Measurements from ENCODE around the gene GGA3. TPM values are rescaled to one million over a fixed set of nuclear protein-coding genes. Genes with fewer than 3 reads are reported as not detected.
"Not testable (repeated sequence)": the region's sequence is repeated elsewhere in the genome, so short reads cannot be mapped to it uniquely, and the experiment has no call there.

GGA3 gene
- 20.6 TPM for total RNA-seq

DNA sequence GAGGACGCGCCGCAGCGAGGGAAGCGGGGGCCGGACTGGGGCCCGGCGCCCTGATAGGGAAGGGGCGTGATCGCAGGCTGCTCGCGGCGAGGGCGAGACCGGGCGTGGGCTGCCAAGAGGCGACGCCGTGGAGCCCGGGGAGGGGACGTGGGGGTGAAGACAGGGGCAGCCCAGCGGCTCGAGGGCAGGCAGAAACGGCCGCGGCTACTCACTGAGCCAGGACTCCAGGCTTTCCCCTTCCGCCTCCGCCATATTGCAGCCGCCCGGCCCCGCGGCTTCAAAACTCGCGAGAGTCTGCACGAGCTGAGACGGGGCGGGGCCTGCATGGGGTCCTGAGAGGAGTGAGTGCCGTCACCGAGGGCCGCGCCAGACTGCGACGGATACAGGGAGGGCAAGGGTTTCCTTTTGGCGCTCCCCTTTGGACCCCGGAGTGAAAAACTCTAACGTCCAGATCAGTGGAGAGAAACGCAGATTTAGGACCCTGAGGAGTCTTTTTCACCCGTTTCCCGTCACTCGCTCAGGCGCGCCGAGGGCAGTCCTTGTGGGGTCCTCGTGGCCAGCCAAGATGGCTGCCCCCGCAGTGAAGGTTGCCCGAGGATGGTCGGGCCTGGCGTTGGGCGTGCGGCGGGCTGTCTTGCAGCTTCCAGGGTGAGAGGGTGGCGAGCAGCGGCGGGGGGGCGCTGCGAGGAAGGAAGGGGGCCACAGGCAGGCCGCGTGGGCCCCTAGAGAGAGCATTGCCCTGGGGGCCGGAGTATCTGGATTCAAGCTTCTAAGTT lies at the start of gene GGA3, which contains the start of gene MRPS7:
Gene GGA3, minus strand, starts transcription at position 271 of the 776 bp plus-strand sequence. Its CDS starts 19 bp downstream, at position 252.
Gene MRPS7, plus strand, starts transcription at position 544 of the 776 bp plus-strand sequence. Its CDS starts 22 bp downstream, at position 566.
- ATAC-seq: peak; percentile 94

DNA sequence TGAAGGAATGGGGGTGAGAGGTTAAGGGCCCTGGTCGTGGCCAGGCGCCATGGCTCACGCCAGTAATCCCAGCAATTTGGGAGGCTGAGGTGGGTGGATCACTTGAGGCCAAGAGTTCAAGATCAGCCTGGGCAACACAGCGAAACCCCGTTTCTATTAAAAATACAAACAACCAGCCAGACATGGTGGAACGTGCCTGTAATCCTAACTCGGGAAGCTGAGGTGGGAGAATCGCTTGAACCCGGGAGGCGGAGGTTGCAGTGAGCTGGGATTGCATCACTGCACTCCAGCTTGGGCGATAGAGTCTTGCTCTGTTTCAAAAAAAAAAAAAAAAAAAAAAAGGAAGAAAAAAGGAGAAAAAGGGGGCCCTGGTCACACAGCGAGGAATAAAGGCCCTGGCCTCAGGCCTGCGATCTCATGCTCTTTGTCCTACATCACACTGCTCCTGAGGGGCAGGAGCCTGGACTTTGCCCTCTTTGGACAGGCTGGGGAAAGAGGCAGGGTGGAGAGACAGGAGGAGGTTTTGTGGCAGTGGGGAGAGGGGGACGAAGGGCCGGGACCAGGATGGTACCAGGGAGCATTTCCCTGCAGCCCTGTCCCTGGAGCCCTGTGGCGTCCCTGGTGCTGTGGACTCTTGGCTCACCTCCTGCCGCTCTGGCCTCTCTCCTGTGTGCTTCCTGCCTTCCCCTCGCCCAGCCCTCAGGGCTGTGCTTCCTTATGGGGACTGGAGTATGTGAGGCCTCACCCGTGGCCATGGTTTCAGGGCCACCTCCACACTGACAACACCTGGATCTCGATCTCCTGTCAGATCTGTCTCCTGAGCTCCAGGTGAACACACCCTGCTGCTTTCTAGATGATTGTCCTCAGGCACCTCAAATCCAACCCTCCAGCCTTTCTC lies 47.6 kb upstream of the GGA3 start:
- ATAC-seq: peak; percentile 45

DNA sequence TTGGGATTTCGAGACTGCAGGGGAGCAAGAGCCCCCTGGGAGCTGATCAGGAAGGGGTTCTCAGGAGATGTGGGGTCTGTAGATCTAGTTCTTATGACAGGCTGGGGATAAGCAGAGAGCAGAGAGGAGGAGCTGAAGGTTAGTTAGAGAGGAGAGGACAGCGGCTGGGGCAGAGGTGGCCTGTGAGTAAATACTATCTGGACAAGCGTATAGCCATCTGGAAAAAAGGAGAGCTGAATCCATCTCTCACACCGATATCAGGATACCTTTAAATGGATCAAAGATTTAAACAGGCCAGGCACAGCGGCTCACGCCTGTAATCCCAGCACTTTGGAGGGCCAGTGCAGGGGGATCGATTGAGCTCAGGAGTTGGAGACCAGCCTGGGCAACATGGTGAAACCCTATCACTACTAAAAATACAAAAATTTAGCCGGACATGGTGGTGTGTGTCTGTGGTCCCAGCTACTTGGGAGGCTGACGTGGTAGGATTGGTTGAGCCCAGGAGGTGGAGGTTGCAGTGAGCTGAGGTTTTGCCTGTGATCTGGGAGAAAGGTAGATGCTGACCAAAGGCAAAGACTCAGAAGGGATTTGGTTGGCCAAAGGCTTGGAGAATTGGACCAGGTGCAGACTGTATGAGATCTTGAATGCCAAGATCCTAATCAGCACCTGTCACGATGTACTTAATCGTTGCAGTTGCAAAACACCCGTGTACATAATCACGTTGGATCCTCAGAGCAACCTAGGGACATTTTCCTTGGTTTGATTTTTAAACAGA lies 46.7 kb upstream of the GGA3 start:
- ATAC-seq: no peak

- ATAC-seq: no peak
Observed at GRCh38 chr17:75301502-75302206, 40.2 kb upstream of the GGA3 start.

- no peak for ATAC-seq
Observed at GRCh38 chr17:75301049-75301448, 39.6 kb upstream of the GGA3 start.

DNA sequence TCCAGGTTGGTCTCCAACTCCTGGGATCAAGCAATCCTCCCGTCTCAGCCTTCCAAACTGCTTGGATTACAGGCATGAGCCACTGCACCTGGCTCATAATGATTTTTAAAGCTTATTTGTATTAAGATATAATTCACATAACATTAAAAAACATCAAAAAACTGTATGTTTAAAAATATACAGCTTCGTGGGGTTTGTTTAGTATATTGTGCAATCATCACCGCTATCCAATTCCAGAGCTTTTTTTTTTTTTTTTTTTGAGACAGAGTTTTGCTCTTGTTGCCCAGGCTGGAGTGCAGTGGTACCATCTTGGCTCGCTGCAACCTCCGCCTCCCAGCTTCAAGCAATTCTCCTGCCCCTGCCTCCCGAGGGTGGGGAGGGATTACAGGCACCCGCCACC lies 38.9 kb upstream of the GGA3 start:
- ATAC-seq: no peak

DNA sequence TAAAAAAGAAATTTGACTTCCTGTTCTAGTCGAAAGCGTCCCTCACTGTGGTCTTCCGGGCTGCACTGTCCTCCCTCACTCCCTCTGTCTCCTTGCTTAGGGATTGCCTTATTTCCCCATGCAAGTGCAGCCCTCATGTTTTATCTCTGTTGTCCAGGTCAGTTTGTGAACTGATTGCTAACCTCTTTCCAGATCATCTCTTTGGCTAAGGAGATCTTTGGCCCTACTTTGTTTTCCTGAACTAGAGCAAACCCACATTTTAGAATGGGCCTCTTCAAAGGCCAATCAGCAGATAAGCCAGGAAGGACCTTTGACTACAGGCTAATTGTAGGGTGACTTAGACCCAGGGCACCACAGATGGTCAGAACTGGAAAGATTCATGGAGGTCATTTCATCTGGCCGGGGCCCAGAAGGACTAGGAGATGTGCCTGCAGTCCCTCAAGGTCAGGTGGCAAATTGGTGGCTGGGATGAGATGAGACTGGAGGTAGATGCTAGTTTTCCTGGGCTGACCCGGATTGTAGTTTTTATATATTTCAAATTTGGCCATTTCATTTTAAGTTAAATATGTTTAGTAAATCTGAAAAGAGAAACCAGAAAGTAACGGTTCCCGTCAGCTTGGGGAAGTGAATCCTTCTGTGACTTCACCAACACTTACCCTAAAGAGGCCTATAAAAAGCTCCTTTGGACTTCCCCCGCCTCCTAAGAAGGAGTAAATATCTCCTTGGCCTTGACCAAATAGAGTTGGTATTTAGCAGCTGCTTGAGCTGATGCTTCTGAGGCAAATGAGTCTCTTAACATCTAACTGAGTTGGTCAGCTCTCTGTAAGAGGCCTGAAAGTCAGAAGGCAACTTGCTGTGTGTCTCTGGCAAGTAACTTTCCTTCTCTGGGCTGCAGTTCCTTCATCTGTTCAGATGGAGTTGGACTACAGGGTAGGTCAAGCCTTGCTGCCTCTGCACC lies 34.1 kb upstream of the GGA3 start:
- ATAC-seq: no peak

DNA sequence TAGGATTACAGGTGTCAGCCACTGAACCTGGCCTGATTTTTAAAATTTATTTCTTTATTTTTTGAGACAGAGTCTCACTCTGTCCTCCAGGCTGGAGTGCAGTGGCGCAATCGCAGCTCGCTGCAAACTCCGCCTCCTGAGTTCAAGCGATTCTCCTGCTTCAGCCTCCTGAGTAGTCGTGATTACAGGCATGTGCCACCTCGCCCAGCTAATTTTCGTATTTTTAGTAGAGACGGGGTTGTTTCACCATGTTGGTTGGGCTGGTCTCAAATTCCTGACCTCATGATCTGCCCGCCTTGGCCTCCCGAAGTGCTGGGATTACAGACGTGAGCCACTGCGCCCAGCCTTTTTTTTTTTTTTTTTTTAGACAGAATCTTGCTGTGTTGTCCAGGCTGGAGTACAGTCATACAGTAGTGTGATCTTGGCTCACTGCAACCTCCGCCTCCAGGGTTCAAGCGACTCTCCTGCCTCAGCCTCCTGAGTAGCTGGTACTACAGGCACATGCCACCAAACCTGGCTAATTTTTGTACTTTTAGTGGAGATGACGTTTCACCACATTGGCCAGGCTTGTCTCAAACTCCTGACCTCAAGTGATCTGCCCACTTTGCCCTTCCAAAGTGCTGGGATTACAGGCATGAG lies 31.5 kb upstream of the GGA3 start:
- ATAC-seq: not testable (repeated sequence)

DNA sequence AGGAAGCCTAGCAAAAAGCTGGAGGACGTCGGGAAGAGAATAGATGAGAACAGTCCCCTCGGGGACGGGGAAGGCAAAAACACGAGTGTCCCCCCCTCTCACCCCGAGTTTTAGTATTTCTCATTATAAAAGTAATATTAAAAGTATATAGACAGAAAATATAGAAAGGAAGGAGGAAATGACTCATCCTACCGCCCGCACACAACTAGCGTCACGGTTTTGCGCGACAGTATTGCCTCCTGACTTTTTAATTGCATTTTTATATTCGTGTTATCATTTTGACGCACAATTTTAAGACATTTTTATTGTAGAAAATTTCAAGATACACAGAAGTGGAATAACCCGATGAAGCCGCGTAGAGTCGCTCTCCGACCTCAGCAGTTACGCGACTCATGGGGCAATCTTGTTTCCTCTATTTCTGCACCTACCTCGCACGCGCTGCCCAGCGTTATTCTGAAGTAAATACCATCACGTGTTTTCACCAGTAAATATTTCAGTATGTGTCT lies 28.5 kb upstream of the GGA3 start:
- ATAC-seq: peak; percentile 16

DNA sequence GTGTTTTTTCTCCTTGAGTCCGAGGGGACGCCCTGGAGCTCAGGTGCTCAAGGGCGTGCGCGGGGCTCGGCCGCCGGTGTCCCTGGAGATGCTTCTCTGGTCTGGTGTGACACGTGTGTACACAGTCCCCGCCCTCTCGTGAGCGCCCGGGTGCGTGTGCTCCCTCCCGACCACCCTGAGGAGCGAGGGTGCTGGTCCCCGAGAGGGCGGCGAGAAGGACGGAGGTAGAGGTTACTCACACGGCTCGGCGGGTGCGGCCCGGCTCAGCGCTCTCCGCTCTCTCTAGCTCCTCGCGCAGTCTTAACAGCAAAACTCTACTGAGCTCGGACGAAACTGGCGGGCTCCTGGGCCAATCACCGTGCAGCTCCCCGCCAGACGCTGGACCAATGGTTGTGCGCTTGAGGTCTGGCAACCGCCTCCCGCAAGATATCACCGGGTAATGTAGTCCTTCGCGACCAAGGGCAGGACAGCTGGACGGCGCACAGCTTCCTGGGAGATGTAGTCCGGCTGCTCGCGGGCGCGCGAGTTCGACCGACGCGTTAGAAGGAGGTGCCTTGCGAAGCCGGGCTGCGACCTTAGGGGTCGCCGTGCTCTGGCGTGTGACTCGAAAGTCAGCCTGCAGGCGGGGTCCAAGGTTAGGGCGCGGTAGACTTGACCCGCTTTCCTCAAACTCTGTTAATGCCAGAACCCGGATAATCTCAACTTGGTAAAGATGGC lies 27.9 kb upstream of the GGA3 start, which contains the start of gene SLC25A19:
Gene SLC25A19, minus strand, starts transcription at position 319 of the 717 bp plus-strand sequence. CDS start 2,669 bp downstream, outside the sequence.
- peak; percentile 98 for ATAC-seq

DNA sequence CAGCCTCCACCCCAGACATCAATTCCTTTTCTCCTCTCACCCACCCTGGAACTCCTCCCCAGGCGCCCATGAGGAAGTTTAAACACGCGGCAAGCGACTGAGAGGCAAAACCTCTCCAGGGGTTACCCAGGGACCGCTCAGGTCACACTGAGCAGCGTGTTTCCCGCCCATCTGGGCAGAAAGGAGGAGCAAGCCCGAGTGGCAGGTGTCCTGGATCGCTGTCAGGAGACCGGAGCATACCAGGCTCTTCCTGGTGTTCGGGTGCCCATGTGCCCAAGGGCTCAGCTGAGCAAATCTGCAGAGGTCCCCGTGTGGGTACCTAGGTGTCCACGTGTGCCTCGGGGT lies 27.3 kb upstream of the GGA3 start:
- ATAC-seq: peak; percentile 57

- no peak for ATAC-seq
Observed at GRCh38 chr17:75288359-75288758, 27.0 kb upstream of the GGA3 start.

GRCh38 chr17:75287221-75287620 lies 25.8 kb upstream of the GGA3 start:
- no peak for ATAC-seq

GRCh38 chr17:75285123-75285522 lies 23.7 kb upstream of the GGA3 start:
- no peak for ATAC-seq

DNA sequence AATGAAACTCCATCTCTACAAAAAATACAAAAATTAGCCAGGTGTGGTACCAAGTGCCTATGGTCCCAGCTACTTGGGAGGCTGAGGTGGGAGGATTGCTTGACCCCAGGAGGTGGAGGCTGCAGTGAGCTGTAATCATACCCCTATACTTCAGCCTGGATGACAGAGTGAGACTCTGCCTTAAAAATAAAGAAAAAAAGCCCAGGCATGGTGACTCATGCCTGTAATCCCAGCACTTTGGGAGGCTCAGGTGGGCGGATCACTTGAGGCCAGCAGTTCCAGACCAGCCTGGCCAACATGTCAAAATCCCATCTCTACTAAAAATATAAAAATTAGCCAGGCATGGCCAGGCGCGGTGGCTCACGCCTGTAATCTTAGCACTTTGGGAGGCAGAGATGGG lies 18.8 kb upstream of the GGA3 start:
- not testable (repeated sequence) for ATAC-seq

GRCh38 chr17:75277664-75278071 lies 16.3 kb upstream of the GGA3 start:
- ATAC-seq: no peak

- no peak for ATAC-seq
Observed at GRCh38 chr17:75273977-75274708, 12.7 kb upstream of the GGA3 start.

- no peak for ATAC-seq
Observed at GRCh38 chr17:75272848-75273184, 11.4 kb upstream of the GGA3 start.

Measured in esophagus mucosa (tissue), 1 donor.